Anterior cingulate cortex (tissue), 58 donors: Measurements from ENCODE around the gene PTPRN.
"Not testable (repeated sequence)": the region's sequence is repeated elsewhere in the genome, so short reads cannot be mapped to it uniquely, and the experiment has no call there.

Experiments used
- DNase-seq, 58 donors: peaks; one replicate each; lab custom pipeline; 2025; lab: John Stamatoyannopoulos, UW

The PTPRN gene

DNA sequence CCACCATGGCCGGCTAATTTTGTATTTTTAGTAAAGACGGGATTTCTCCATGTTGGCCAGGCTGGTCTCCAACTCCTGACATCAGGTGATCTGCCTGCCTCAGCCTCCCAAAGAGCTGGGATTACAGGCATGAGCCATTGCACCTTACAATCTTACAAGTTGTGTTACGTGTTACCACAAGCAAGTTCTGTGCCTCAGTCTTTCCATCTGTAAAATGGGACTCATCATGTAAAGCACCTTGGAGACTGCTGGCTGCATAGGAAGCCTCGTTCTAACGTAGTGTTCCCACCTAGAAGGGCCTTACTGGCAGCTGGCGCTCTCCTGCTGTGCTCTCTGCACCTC is 20.0 kb downstream of the PTPRN start:
- no peak for DNase-seq

DNA sequence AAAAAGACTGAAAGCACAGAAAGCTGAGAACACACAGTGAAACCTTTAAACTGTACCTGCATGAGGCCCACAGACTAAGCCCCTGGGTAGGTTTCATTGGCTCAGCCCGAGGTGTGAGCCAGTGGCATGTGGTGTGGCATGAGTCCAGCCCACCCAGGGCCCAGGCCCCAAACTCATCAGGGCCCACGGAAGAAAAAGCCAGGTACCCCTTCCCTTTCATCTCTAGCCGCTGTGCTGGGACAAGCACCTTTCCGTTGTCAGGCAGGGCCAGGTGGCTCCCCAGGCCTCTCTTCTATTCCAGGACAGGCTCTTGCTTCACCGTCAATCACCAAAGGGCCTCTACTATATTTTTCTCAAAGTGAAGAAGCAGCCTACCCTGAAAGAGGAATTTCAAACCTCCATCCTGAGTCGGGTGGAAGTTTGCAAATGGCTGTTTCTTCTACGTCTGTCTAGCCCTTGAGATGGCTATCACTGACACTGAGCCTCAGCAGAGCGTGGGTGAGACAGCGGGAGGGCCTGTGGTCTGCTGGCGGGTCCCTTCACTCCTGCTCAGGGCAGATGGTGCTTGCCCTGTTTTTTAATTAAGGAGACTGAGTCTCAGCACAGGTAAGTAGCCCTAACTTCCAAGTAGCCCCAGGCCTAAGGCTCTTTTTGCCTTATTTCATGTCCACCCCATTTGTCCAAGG is 21.5 kb downstream of the PTPRN start:
- DNase-seq: no peak

DNA sequence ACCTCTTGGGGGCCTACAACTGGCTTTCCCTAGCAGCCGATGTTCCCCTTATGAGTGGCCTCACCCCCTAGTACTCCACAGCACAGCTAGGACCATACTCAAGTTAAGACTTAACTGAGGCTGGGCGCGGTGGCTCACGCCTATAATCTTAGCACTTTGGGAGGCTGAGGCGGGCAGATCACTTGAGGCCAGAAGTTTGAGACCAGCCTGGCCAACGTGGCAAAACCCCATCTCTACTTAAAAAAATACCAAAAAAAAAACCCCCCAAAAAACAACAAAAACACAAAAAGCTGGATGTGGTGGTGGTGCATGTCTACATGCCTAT is 22.1 kb downstream of the PTPRN start:
- DNase-seq: not testable (repeated sequence)

DNA sequence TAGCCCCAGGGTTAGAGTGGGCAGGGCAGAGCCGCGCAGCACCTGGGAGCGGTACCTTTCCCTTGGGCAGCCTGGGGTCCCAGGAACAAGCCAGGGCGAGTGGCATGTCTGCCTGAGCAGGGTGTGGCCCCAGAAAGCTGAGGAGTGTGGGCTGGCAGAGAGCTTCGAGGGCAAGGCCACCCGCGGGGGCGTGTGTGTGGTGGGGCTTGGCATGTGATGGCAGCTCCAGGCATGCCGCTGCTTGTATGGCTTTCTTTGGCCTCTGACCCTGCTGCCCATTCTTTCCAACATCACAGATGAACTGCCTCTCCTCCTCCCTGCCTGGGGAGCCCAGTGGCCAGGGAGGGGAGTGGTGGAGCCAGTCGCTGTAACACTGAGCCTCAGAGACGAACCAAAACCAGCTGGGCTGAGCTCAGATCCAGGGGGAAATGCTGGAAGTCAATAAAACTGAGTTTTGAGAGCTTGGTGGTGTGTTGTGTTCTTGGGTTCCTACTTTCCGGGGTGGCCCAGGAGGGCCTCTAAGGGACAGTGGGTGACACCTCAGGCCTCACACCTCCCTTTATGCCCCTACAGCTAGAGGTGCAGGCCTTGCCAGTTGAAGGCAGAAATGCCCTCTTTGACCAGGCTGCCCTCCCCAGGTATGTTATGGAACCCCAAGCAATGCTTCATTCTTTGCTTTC is 22.6 kb downstream of the PTPRN start:
- peak in 24 of 58 donors; percentile 28 to 68 (median 50) for DNase-seq

DNA sequence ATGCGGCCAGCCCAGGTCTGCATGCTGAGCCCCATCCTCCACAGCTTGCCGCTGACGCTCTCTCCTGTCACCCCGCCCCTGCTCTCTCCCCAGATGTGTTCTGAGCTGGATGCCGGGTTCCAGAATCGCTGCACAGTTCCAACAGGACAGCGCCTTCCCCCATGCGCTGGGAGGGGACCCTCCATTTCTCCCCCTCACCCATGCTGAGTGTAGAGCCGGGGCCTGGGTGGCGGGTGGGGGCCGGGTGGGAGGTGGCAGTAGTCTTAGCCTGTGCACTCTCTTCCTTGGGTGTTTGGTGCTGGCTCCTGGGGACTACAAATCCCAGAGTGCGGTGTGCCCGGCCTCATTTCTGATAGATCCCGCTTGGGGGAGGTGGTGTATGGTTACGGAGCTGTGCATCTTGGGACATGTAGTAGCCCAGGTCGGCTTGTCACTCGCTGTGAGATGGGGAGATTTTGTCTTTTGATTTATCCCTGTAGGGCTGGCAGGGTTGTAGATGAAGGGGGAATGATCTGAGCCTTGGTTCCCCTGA is 23.2 kb downstream of the PTPRN start:
- peak in 46 of 58 donors; percentile 27 to 83 (median 62) for DNase-seq

DNA sequence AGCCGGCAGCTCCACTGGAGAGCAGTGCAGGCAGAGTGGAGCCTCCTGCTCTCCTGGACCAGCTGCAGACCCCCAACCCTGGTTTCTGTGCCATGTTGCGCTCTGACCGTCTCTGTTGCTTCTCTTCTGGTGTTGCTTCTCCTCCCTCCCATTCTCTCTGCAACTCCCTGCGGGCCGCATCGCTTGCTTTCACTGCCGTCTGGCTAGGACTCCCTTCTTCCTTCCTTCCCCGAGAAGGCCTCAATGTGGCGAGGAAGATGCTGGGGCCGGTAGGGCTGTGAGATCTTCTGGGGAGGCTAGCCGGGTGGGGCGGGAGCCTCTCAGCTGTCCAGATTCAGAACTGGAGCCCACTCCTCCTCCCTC is 23.8 kb downstream of the PTPRN start:
- DNase-seq: no peak

DNA sequence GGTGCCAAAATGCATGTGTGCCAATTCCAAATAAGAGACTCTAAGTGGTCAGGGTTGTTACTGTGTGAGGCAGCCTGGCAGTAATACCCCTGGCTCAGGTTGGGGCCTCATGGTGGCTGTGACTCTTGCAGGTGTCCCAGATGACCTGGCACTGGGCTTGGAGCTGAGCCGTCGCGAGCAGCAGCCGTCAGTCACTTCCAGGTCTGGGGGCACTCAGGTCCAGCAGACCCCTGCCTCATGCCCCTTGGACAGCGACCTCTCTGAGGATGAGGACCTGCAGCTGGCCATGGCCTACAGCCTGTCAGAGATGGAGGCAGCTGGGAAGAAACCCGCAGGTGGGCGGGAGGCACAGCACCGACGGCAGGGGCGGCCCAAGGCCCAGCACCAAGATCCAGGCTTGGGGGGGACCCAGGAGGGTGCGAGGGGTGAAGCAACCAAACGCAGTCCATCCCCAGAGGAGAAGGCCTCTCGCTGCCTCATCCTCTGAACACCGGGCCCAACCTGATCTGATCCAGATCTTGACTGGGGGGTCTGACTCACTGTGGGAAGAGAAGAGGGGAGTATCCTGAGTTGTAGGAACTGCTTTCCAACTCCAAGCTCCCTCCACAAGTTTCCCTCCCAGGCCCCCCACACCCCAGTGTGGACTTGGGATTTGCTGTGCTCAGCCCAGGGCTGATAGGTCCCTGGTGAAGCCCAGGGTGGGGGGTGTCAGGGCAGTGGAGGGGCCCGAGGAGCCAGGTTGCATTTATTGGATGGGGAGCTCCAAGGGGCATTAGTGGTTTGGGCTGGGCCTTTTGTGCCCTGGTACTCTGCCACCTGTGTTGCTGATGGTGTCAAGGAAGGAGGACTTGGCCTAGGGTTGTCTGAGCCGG is 24.5 kb downstream of the PTPRN start:
- no peak for DNase-seq

DNA sequence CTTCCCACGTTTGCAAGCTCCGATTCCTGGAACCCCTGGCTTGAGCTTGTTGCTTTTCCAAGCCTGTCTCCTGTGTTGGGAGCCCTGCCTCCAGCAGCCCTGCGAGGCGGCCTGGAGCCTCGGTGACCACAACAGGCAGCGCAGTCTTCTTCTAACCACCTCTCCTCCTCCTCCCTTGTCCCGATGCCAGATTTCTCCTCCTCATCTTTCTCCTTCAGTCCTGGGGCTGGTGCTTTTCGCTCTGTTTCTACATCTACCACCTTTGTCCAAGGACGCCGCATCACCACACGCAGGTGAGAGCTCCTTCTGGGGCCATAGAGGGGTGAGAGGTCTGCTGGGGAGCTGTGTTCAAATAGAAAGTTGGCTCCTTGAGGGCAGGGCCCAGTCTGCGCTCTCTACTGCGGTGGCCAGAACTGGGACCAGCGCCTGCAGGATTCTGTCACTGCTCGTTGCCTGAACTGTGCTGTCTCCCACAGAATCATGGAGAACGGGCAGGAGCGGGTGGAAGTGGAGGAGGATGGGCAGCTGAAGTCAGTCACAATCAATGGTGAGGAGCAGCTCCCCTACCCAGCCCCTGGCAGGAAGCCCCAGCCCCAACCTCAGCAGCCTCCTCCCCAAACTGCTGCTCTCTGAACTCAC is 26.1 kb downstream of the PTPRN start:
- DNase-seq: peak in 8 of 58 donors; percentile 19 to 60 (median 44)

DNA sequence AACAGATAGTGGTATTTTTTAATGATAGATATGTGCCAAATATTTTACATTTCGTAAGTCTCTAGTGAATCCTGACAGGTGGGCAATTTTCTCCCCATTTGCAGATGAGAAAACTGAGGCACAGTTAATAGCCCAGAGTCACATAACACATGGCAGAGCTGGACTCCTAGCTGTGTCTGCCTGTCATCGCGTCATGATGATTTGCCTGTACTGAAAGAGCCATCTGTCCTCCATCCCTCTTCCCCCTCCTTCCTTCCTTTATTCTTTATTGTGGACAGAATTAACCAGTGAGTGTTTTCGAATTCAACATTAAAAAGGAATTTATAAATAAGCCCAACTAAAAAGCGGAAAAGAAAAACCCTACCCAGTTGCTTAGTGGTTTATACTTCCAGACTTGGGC is 26.8 kb downstream of the PTPRN start:
- DNase-seq: peak in 26 of 58 donors; percentile 16 to 80 (median 42)

DNA sequence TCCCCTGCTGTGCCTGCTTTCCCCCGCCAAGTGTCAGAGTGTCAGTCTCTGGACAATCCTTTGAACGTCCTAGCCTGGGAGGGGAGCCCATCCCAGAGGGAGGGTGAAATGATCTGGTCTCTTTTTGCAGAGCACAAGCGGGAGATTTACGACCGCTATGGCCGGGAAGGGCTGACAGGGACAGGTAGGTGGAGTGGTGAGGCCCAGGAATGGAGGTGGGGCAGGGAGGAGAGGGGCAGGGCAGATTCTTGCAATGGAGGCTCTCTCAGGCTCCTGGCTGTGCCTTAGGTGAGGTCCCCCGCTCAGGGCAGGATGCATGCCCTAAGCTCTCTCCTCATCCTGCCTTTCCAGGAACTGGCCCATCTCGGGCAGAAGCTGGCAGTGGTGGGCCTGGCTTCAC is 27.6 kb downstream of the PTPRN start:
- DNase-seq: peak in 2 of 58 donors; percentile 15 to 31

DNA sequence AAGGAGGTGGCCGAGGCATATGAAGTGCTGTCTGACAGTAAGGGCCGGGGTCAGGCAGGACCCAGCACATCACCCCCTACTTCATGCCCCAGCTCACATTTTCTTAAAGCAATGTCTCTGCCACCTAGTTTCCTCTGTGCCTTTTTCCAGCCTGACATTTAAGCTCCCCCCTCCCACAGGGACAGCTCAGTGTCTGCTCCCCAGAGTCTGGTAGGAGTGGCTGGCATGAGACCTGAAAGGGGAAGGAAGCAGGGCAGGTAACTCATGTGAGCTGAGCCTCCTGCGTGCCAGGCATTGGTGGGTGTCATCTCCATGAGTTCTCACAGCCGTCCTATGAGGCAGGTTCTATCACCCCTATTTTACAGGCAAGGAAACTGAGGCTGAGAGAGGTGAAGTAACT is 28.6 kb downstream of the PTPRN start:
- DNase-seq: peak in 2 of 58 donors; percentile 36 to 46

DNA sequence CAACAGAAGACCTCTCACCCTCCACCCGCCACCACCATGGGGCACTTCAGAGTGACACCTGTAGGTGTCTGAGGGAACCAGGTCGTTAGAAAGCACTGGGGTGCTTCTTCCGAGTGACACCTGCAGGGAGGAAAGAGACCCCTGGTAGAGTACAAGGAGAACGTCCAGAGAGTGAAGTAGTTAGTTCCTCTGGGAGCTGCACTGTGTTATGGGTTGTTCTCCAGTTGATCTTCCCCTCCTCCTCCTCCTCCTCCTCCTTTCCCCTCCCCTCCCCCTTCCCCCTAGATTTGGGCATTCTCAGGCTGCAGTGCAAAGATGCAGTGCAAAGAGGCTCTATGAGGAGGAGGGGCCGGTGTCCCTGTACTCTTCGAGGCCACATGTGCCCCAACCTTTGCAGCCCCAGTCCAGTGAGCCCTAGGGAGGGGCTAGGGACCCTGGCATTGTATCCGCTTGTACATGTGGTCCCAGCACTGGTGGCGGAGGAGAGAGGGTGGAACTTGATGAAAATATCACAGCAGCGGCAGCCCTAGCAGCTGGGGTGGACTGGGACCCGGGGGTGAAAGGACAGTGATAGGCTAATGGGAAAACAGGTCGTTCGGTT is 29.2 kb downstream of the PTPRN start:
- peak in 3 of 58 donors; percentile 21 to 65 (median 49) for DNase-seq

DNA sequence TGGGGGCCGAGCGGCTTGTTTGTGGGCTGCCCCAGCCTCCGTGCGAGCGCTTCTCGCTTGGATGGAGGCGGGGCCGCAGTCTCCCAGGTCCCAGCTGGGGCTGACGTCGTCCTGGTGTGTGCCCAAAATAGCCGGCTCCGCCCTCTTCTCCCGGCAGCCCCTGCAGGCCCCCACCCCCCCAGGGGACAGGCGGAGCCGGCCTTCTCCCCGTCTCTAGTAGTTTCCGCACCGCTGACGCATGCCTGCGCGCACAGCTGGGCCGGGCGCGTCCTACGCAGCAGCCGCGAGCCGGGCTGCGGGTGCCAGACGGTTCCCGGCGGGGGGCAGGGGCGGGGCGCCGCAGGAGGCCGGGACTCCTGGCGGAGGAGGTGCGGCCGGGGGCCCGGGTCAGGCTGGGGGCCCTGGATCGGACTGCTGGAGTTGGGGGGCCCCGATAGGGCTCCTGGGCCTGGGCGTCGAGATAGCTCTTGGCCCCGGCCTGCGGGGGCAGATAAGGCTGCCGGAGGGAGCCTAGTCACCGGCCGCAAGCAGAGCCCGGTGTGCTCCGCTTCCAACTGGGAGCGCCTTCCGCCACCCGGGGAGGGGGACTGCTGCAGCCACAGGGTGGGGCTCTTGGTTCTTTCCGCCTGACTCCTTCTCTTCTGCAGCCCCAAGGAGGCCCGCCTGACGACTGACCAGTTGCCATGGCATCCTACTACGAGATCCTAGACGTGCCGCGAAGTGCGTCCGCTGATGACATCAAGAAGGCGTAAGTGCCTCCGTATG is 29.9 kb downstream of the PTPRN start, which contains the start of gene DNAJB2:
TSS of gene DNAJB2 (plus strand) at position 216 of the 765 bp plus-strand sequence. CDS start at position 684, 468 bp downstream.
- peak; percentile 83 to 99 (median 98) for DNase-seq

DNA sequence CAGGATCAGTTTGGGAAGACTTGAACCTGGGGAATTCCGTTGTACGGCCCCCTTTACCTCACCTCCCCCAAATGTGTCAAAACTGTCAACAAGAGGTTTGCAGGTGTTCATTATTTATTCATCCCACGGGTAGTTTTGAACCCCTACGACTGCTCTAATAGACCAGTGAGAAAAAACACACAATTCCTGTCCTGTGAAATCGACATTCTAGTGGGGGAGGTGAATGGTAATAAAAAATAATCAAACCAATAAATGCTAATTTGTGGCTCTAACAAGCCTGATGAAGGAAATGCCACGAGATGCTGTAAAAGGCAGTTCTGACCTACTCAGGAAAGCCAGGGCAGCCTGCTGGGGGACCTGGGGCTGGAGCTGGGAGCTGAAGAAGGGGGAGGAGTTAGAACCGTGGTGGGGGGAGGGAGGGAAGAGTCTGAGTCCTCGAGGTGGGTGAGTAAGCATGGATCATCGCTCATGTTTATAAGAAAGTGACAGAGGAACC is 30.5 kb downstream of the PTPRN start:
- DNase-seq: peak in 1 of 58 donors; percentile 39

DNA sequence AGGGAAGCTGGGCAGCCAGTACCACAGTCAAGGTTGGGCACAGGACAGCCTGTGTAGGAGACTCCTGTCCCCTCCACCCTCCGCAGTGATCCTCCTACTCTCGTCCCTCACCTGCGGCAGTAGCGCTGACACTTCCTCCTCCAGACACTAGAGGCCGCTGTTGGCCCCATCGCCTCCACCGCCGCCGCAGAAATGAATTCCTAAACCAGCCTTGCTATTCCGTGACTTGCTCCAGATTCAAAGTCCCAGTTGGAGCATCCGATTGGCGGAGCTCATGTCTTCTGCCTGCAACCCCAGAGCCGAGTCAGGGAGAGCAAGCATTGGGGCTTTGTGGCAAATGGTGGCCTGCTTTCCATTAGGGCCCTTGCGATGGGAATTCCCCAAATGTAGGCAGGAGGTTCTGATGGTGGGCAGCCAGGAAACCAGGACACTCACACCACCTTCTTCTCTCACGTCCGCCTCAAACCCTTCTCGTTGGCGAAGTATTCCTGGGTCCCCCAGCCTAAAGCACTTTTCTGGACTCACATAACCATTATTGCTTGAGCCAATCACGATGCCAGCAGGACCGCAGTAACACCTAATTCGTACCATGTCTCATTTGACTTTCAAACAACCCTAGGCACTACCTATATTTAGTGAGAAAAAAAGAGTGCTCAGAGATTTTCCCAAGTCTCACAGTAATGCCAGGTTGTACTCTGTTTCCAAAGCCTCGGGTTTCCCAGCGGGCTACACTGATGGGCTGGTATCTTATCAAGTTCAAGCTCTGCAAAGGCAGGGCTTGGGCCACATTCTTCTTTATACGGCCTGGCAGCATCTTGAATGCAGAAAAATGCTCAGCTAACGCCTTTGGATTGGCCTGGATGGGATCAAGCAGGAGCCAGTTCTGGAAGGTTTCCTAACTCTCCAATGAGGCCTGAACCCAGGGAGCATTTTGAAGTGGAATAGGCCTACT is 31.2 kb downstream of the PTPRN start:
- DNase-seq: peak in 56 of 58 donors; percentile 22 to 85 (median 74)

DNA sequence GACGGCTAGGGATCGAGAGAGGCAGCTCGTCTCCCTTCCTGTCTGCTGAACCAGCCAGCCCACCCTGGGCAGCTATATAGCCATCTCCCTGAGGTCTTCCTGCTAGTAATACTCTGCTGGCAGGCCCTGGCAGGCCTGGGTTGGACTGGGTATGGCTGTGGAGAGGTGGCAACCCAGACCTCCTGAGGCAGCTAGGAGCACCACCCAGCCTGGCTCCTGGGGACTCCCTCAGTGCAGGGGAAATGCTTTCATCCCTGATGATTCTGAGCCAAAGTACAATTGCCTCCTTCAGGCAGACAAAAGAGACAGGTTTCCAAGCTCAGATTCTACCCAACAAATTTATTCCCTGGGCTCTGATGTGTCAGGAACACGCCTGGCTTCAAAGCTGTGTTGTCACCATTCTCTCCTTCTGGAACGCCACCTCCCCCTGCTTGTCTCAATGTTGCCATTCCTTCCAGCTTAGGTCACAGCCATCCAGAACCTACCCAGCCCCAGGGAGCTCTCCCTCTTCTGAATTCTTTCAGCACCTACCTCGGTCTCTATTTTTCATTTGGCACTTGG is 34.8 kb downstream of the PTPRN start:
- peak in 1 of 58 donors; percentile 19 for DNase-seq

DNA sequence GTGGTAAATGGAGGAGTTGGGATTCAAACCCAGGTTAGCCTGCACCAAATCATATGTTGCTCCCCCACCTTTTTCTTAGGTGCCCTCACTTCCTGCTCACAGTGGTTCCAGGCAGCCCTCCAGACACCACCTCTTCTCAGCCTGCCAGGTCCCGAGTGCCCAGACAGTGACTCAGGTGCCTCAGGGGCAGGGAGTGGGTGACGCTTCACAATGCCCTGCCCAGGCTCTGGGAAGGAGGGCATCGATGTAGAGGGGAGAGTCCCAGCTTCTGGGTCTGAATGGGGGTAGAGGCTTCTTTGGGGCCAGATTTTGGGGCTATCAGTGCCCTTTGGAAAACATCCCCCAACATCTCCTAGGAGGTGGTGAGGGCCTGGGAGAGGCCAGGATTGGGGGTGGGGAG is 35.3 kb downstream of the PTPRN start:
- no peak for DNase-seq

DNA sequence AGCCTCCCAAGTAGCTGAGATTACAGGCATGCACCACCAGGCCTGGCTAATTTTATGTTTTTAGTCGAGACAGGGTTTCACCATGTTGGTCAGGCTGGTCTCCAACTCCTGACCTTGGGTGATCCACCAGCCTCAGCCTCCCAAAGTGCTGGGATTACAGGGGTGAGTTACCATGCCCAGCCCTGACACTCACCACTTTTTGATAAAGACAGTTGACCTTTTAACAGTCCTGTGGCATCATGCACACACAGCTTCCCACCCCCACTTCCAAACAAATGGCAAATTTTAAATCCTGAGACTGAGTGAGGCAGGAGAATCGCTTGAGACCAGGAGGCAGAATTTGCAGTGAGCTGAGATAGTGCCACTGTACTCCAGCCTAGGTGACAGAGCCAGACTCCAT is 36.2 kb downstream of the PTPRN start:
- DNase-seq: no peak
